GM12892 (cell line): ENCODE results near the gene PPP2R5E.

Source experiments
- DNase-seq: peaks from one replicate; pipeline ENCODE4 v3.0.0; 2011; ENCODE audit not compliant: insufficient read length
- FAIRE-seq: peaks from 2 replicates; lab custom pipeline; 2011; peaks lifted over from hg19 to GRCh38; lab: Jason Lieb, UNC
- POLR2A ChIP-seq: IDR thresholded peaks from 2 replicates; pipeline ENCODE4 v1.6.1; 2011; ENCODE audit warnings: low read depth, low read length, control low read depth
- POLR2AphosphoS5 ChIP-seq: IDR thresholded peaks from 2 replicates; pipeline ENCODE4 v1.6.1; 2011; ENCODE audit warnings: low read depth, low read length, control low read depth
- TAF1 ChIP-seq: IDR thresholded peaks from 2 replicates; pipeline ENCODE4 v1.6.1; 2011; ENCODE audit warnings: low read depth, mild to moderate bottlenecking, control low read depth, low read length, borderline replicate concordance

Gene PPP2R5E

DNA sequence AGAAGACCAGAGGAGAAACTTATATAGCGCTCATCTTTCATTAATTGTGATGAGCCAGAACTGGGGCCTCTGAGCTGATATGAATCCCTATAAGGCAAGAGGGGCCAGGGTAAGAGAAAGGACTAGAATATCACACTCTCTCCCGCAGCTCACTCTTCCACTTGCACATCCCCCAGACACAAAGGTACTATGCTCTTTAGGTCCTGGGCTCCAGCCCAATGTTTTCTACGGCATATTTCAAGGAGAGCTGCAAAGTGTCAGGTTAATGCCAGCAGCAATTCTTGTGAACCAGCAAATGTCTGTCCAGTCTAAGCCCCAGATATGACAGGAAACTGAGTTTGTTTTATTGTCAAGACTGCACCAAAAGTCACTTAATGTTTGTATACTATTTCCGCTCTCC is 29.4 kb downstream of the PPP2R5E start:
- TF ChIP-seq POLR2A (no peak), POLR2AphosphoS5 (no peak), TAF1 (no peak)
- no peak for DNase-seq
- FAIRE-seq = peak; percentile 24

DNA sequence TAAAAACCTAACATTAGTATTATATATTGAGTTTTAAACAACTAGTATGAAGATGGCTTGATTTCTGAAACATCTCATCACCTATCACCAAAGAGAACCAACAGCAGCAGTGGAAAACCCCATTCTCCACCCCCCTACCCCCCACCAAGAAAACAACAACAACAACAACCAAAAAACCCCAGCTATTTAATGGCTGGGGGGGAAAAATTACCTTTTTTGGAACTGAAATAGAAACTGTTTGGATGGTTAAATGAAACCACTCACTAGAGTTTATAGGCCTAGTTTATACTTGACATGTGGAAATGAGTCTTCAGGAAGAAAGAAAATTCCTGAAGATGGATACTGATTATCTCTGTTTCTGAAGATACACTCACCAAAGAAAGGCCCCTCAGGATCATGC is 30.3 kb downstream of the PPP2R5E start:
- DNase-seq = no peak
- TF ChIP-seq POLR2A = no peak
- TF ChIP-seq TAF1 = no peak
- TF ChIP-seq POLR2AphosphoS5 = no peak
- no peak for FAIRE-seq

DNA sequence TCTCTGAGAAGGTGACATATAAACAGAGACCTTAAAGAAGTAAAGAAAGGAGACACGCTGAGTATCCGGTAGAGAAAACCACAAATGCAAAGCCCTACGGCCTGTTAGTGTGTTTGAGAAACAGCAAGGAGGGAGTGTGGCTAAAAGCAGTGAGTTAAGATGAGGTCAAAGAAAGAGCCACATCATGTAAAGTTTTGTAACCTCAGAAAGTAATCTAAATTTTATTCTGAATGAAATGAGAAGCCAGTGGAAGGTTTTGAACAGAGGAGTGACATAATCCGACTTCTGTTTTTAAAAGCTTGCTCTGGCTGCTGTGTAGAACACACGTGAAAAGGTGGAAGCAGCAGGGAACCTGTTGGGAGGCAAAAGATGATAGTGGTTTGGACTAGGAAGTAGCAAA is 32.6 kb downstream of the PPP2R5E start:
- DNase-seq (no peak), FAIRE-seq (no peak)
- TF ChIP-seq TAF1 = no peak
- TF ChIP-seq POLR2A = no peak
- TF ChIP-seq POLR2AphosphoS5 = no peak

DNA sequence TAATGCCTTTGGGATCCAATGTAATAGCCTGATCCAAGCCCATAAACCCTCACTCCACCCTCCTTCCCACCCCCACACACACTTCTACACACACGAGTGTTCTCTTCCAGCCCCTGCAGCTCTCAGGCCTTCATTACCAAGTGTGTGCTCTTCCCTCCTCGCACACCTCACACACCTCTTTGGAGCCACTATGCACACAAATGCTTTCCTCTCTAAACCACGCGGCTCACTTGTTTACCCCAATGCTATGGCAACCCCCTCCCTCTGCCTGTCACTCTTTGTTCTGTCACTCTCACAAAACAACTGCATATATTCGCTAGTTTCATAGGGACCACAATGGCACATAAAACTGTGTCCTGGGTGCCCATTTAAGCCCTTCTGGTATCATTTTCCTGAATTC is 35.1 kb downstream of the PPP2R5E start:
- DNase-seq (no peak), FAIRE-seq (no peak)
- TF ChIP-seq TAF1 (no peak), POLR2AphosphoS5 (no peak), POLR2A (no peak)

DNA sequence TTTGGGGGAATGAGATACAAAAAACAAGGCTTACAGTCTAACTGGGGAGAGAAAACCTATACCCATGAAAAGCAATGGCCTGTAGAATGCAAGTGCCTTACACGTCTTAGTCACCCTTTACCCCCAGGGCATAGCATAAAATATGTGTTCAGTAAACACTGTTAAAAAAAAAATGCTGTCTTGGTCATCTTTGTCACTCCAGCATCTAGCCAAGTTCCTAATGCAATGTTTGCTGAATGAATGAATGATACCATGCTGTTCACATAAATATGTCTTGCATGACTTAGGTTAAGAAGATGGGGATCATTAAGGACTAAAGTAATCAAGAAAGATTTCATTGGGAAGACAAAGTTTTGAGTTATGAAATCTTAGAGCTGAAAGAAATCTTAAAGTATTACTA is 38.5 kb downstream of the PPP2R5E start:
- FAIRE-seq (no peak), DNase-seq (no peak)
- TF ChIP-seq TAF1 (no peak), POLR2A (no peak), POLR2AphosphoS5 (no peak)

DNA sequence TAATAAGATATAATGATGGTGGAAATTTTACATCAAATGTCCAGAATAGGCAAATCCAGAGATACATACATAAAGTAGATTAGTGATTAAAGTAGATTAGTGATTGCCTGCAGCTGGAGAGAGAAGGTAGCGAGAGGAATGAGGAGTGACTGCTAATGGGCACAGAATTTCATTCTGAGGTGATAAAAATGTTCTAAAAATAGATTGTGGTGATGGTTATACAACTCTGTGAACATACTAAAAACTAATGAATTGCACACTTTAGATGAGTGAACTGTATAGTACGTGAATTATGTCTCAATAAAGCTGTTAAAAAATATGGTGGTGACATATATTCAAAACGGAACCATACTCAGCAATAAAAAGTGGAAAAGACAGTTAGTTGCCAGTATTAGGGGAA is 41.7 kb downstream of the PPP2R5E start:
- DNase-seq (no peak), FAIRE-seq (no peak)
- no peak for TF ChIP-seq POLR2AphosphoS5
- TF ChIP-seq POLR2A = no peak
- no peak for TF ChIP-seq TAF1

DNA sequence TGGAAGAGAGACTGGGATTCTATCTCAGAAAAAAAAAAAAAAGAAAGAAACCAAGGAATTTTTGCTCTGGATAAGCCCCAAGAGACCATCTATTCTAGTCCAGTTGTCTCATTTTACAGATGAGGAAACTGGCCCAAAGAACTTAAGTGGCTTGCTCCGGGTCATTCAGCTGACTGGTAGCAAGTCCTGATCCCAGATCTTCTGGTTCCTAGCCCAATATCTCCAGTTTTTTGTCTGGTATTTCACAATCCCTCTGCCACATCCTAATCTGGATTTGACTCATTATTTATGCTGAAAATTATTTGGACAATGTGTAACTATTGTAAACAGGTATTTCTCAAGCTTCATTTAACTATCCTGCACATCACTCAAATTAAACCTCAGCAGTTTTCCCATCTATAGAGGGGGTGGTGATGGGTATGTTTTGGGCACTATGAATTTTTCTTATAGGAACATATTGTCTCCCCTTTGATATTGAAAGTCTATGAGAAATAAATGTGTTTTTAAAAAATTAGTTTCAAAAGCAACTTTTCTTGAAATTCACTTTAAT is 43.4 kb downstream of the PPP2R5E start:
- DNase-seq (no peak), FAIRE-seq (no peak)
- TF ChIP-seq POLR2A (no peak), POLR2AphosphoS5 (no peak), TAF1 (no peak)

DNA sequence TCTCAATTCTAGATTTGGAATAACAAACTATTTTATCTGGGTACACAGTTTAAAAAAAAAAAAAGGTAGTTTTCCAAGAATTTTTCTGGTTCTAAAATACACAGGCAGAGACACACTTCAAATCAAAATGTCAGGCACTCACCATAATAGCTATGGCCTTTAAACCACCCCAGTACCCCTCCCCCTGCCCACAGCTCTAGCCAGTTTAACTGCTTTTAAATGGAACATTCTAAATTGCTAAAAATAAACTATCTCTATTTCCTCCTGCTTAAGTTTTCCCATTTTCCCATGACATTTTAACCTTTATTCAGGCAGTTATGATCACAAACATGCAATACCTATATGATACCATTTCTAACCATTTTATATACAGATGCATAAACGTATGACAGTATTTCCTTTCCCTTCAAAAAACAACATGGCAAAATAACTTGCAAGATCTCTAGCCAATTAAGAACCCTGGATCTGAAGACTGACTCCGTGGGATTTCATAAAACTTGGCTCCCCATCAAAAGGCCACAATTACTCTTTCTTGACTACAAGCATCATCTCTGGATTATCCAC is 46.3 kb downstream of the PPP2R5E start:
- FAIRE-seq (no peak), DNase-seq (no peak)
- TF ChIP-seq POLR2AphosphoS5 (no peak), TAF1 (no peak), POLR2A (no peak)

DNA sequence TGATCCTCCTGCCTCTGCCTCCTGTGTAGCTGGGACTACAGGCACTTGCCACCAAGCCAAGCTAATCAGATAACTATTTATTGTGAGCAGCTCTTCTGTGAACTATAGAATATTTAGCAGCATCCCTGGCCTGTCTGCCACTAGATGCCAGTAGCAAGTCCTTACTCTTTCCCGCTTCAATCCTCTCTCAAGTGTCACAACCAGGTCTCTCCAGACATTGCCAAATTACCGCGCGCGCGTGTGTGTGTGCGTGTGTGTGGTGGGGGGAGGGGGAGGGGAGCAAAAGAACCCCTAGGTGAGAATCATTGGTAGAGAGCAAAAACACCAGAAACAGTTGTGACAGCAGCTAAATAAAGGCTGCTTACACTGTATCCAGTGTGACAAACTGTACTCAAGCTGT is 49.9 kb downstream of the PPP2R5E start:
- FAIRE-seq = no peak

DNA sequence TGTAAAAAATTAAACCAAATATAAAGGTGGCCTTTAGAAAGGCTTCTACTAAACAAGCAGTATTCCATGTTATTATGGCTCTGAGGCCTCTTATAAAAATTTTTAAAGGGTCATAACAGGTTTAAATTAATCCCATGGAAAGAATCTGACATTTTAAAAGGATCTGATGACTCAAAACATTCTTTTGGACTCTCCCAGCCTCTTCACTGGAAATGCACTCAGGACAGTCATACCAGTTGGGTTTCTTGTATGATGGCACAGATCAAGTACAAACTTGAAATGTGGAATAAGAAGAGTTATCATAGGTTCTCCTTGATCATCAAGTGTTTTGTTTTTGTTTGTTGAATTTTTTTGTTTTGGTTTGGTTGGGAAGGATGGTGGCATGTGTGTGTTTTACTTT is 50.8 kb downstream of the PPP2R5E start:
- FAIRE-seq = no peak
- TF ChIP-seq TAF1 = no peak

More for the DNA sequence above, 49.9 kb downstream of the PPP2R5E start:
- DNase-seq = no peak
- no peak for TF ChIP-seq POLR2A

DNA sequence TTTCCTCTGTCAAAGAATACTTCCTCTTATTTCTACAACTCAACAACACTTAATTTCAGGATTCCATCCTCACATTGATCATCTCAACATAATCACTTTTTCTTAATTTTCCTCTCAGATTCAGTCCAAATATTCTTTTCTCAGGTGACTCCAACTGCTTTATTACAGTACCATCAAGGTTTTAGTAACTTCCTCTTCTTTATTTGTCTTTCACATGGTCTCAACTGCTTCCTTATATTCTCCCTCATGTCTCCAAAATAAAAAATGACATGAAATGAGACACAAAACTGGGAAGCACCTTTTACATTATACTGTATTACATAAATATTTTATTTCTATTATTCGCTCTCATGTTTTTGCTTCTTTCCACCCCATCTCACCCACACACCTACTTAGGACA is 55.5 kb downstream of the PPP2R5E start:
- no peak for FAIRE-seq
- no peak for TF ChIP-seq POLR2A
- TF ChIP-seq POLR2AphosphoS5 = no peak
- no peak for TF ChIP-seq TAF1
- DNase-seq = no peak

More for the DNA sequence above, 50.8 kb downstream of the PPP2R5E start:
- no peak for DNase-seq

DNA sequence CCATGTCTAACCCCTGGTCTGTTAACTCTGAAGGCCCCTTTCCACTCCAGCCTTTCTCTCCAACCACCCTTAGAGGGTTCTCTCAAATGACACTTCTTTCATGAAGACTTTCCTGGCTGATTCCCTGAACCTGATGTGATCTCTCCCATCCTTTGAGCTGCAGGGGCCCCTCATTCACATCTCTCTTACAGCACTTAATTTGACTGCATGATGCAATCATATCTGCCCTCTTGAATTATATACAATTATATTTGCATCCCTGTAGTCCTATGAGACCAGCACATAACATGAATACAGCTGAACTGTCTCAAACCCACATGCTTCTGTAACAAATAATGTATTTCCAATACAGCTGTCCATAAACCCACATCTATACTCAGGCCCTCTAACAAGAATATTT is 56.4 kb downstream of the PPP2R5E start:
- FAIRE-seq = no peak
- no peak for TF ChIP-seq POLR2A
- no peak for TF ChIP-seq TAF1
- no peak for TF ChIP-seq POLR2AphosphoS5
- DNase-seq = no peak

DNA sequence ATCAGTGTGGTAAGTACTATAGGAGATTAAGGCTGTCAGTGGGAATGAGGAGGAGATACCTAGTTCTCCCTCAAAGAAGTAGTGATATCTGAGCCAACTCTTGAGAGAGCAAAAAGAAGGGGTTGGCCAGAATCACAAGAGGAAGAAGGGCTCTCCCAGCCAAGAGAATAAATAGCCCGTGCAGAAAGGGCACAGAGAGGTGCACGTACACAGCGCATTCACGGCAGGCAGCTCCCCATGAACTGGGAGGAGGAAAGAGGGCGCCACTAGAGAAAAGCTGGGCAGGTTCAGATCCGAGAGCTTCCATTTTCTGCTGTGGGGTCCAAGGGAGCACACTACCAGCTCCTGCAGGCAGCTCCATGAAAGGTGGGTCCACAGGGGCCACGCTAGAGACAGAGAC is 59.9 kb downstream of the PPP2R5E start:
- DNase-seq (no peak), FAIRE-seq (no peak)
- TF ChIP-seq POLR2A = no peak
- no peak for TF ChIP-seq POLR2AphosphoS5
- no peak for TF ChIP-seq TAF1
